Progenitor cell of endocrine pancreas (in vitro differentiated cells): ENCODE measurements around the gene GPR25. TPM values are rescaled to one million over a fixed set of nuclear protein-coding genes. Genes with fewer than 3 reads are reported as not detected.

Source experiments
- DNase-seq: peaks from one replicate; pipeline ENCODE4 v3.0.0; 2021; ENCODE audit warnings: low spot score; ENCODE audit not compliant: unreplicated experiment
- H3K27ac Mint-ChIP-seq: 2 replicates; pipeline ENCODE4 v1.8.0; 2021; ENCODE audit warnings: mild to moderate bottlenecking, moderate library complexity, mixed read lengths
- H3K27me3 Mint-ChIP-seq: 2 replicates; pipeline ENCODE4 v1.8.0; 2021; ENCODE audit warnings: mixed read lengths
- H3K36me3 Mint-ChIP-seq: 2 replicates; pipeline ENCODE4 v1.8.0; 2022; ENCODE audit warnings: mixed read lengths; ENCODE audit not compliant: insufficient read depth
- H3K4me1 Mint-ChIP-seq: 2 replicates; pipeline ENCODE4 v1.8.0; 2021; ENCODE audit warnings: low read depth, mixed read lengths
- H3K4me3 Mint-ChIP-seq: 2 replicates; pipeline ENCODE4 v1.8.0; 2021; ENCODE audit warnings: low read depth, mild to moderate bottlenecking, moderate library complexity, mixed read lengths
- H3K9me3 Mint-ChIP-seq: 2 replicates; pipeline ENCODE4 v1.8.0; 2021; ENCODE audit warnings: low read depth, mixed read lengths
- CTCF ChIP-seq: fragments of 200-600 bp; sonication (generic); IDR thresholded peaks from one replicate; pipeline ENCODE4 v1.5.0; 2021; ENCODE audit warnings: antibody characterized with exemption, mild to moderate bottlenecking; ENCODE audit not compliant: unreplicated experiment
- total RNA-seq: library from RNA; stranded (reverse); gene quantifications from 2 replicates; pipeline ENCODE4 v1.2.1, GENCODE V29; 2021

Gene GPR25
- total RNA-seq, 1 donor from 2014 or later: not detected

- no peak for DNase-seq
- H3K36me3 Mint-ChIP-seq: no peaks in the 10 kb centered on the region
- peaks cover 25% of the 10 kb centered on the region for H3K27me3 Mint-ChIP-seq
- no peak overlapping the region for H3K4me3 Mint-ChIP-seq
- no peaks in the 10 kb centered on the region for H3K4me1 Mint-ChIP-seq
- TF ChIP-seq CTCF: no peak
- no peak overlapping the region for H3K27ac Mint-ChIP-seq
- H3K9me3 Mint-ChIP-seq: no peaks in the 10 kb centered on the region
Measured at GRCh38 chr1:200873671-200874397, 1.1 kb downstream of the GPR25 start.

DNA sequence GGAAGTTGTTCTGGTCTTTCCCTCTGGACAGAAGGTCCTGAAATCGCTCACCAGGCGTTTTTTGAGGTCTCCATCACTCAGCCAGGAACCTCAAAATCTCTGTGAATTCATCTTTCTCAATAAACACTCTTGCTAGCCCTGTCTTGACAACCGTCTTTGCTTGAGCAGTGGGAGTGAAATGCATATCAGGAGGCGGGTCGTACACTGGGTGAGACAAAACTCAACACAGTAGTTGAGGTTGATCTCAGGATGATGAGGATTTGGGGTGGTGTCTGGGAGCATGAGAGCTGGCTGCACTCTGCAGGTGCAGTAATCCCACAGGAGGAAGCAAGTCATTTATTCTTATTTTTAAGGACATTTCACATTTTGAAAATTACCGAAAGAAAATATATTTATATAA is 1.9 kb downstream of the GPR25 start:
- H3K4me3 Mint-ChIP-seq: no peak overlapping the region
- DNase-seq: no peak
- no peaks in the 10 kb centered on the region for H3K9me3 Mint-ChIP-seq
- no peaks in the 10 kb centered on the region for H3K36me3 Mint-ChIP-seq
- H3K27me3 Mint-ChIP-seq: peaks cover 25% of the 10 kb centered on the region
- no peaks in the 10 kb centered on the region for H3K4me1 Mint-ChIP-seq
- no peak overlapping the region for H3K27ac Mint-ChIP-seq
- TF ChIP-seq CTCF: no peak

DNA sequence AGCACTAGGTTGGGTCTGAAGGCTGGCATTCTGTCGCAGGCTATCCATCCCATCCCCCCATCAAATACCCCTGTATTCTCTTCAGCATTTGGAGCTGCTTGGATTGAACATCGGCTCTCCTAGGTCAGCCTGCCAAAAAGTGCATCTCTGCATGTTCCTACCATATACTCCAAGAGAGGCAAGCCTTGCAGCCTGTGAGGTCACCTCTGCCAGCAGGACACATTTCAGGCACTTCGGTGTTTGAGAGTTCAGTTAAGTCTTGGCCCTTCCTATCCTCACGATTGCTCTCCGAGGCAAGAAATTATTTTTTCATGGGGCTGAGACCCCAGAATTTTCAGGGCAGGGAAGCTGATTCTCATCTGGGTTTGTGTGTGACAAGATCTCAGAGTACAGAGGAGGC is 2.6 kb downstream of the GPR25 start:
- peaks cover 25% of the 10 kb centered on the region for H3K27me3 Mint-ChIP-seq
- no peaks in the 10 kb centered on the region for H3K9me3 Mint-ChIP-seq
- no peak overlapping the region for H3K27ac Mint-ChIP-seq
- no peaks in the 10 kb centered on the region for H3K4me1 Mint-ChIP-seq
- H3K36me3 Mint-ChIP-seq: no peaks in the 10 kb centered on the region
- DNase-seq: no peak
- no peak for TF ChIP-seq CTCF
- H3K4me3 Mint-ChIP-seq: no peak overlapping the region

DNA sequence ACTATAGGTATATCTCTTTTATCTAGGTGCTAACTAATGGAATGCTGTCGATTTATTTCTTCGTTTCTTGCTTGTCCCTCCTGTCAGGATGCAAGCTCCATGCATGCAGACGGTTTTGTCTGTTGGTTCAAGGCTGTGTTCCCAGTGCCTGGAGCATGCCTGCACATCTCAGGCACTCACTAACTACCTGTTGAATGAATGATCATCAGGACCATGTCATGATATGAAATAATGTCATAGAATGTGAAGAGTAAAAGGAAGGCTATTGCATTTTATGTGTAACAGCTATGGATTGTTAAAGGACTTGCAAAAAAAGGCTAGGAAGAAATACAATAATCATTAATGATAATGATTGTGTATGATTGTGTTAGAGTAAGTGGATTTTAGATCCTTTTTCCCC is 4.2 kb downstream of the GPR25 start:
- DNase-seq: no peak
- TF ChIP-seq CTCF: no peak
- Mint-ChIP-seq H3K4me1 (no peaks in the 10 kb centered on the region), H3K4me3 (no peak overlapping the region), H3K27ac (no peak overlapping the region), H3K36me3 (no peaks in the 10 kb centered on the region), H3K9me3 (no peaks in the 10 kb centered on the region), H3K27me3 (peaks cover 14% of the 10 kb centered on the region)

DNA sequence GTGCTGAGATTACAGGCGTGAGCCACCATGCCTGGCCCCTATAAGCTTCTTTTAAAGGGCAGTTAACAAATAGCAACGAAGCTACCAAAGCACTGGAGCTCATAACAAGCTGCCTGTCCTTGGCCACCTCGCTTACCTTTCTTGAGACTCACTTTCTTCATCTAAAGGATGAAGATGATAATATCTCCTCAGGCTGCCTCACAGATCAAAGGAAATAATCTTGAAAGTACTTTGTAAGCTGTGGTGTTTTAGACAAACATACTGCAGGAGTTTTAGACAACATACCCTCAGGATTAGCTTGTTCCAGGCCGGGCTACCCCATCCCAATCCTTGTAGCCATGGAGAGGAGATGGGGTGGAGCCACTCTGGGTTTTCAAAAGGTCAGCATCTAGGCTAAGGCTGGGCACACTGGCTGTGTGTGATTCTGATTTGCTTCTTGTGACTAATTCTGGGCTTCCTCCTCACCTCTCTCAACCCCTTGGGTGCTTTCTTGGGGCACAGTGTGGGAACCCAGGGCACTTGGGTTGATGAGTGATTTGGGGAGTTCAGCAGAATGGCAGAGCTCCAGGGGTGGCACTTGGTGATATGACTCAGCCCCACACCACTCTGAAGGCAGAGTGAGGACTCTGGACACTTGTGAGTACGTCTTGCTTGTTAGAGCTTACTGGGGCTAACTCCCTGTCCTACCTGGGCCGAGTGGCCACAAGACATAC is 5.2 kb downstream of the GPR25 start:
- Mint-ChIP-seq H3K9me3 (no peaks in the 10 kb centered on the region), H3K4me3 (no peak overlapping the region), H3K27me3 (peaks cover 12% of the 10 kb centered on the region), H3K36me3 (no peaks in the 10 kb centered on the region), H3K27ac (no peak overlapping the region), H3K4me1 (no peaks in the 10 kb centered on the region)
- no peak for DNase-seq
- TF ChIP-seq CTCF: no peak
